Mesothelial cell of epicardium (in vitro differentiated cells): Measurements from ENCODE around the gene GMPR2. TPM values are rescaled to one million over a fixed set of nuclear protein-coding genes. Genes with fewer than 3 reads are reported as not detected.

Source experiments
- DNase-seq, 2 experiments: peaks; one replicate each; pipeline ENCODE4 v3.0.0; 2021; ENCODE audit warnings: low spot score in 2 of 2; ENCODE audit not compliant: unreplicated experiment in 2 of 2
- H3K27ac Mint-ChIP-seq: 2 replicates; pipeline ENCODE4 v1.8.0; 2021; ENCODE audit warnings: mixed read lengths
- H3K27me3 Mint-ChIP-seq: 2 replicates; pipeline ENCODE4 v1.8.0; 2021; ENCODE audit warnings: low read depth, mixed read lengths
- H3K36me3 Mint-ChIP-seq: 2 replicates; pipeline ENCODE4 v1.8.0; 2021; ENCODE audit warnings: mixed read lengths
- H3K4me1 Mint-ChIP-seq: 2 replicates; pipeline ENCODE4 v1.8.0; 2021; ENCODE audit warnings: mixed read lengths
- H3K4me3 Mint-ChIP-seq: 2 replicates; pipeline ENCODE4 v1.8.0; 2021; ENCODE audit warnings: mild to moderate bottlenecking, moderate library complexity, mixed read lengths
- H3K9me3 Mint-ChIP-seq: 2 replicates; pipeline ENCODE4 v1.8.0; 2021; ENCODE audit warnings: mixed read lengths
- CTCF ChIP-seq: fragments of 200-600 bp; sonication (generic); IDR thresholded peaks from one replicate; pipeline ENCODE4 v1.5.0; 2021; ENCODE audit warnings: antibody characterized with exemption; ENCODE audit not compliant: unreplicated experiment
- total RNA-seq: library from RNA; stranded (reverse); gene quantifications from 3 replicates; pipeline ENCODE4 v1.2.1, GENCODE V29; 2021

The GMPR2 gene
- total RNA-seq, 1 donor from 2014 or later, result 72.5 TPM

DNA sequence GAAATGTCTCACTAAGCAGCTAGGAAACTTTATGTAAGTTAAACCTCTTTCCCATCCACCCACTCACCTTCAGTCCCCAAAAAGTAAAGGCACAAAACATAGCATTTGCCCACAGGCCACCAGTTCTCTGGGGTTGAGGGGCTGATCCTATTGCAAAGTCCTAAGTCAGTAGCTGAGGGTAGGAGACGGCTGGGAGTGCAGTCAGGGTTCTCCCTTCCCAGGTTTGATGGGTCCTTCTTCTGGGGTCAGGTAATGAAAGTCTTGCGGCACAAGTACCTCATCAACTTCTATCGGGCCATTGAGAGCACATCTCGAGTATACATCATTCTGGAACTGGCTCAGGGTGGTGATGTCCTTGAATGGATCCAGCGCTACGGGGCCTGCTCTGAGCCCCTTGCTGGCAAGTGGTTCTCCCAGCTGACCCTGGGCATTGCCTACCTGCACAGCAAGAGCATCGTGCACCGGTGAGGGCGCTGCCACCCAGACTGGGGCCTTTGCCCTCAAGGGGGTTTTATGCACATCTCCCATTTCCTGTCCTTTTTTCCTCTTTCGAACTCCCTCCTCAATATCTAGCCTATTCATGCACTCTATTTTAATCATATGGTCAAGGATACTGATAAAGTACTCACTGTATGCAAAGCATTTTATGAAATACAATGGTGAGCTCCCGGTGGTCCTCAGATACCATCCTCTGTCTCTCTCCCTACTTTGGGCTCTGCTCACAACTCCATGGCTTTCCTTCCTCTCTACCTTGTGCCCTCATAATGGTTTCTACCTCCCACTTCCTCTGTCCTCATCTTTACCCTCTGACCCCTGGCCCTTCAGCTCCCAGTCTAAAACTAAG is 26.2 kb upstream of the GMPR2 start:
- TF ChIP-seq CTCF, result no peak
- H3K4me3 Mint-ChIP-seq, result no peak overlapping the region
- H3K4me1 Mint-ChIP-seq, result peaks cover 1% of the 10 kb centered on the region
- DNase-seq, result no peak
- no peaks in the 10 kb centered on the region for H3K27me3 Mint-ChIP-seq
- H3K27ac Mint-ChIP-seq, result no peak overlapping the region
- H3K9me3 Mint-ChIP-seq, result peaks cover 14% of the 10 kb centered on the region
- peaks cover 62% of the 10 kb centered on the region for H3K36me3 Mint-ChIP-seq

DNA sequence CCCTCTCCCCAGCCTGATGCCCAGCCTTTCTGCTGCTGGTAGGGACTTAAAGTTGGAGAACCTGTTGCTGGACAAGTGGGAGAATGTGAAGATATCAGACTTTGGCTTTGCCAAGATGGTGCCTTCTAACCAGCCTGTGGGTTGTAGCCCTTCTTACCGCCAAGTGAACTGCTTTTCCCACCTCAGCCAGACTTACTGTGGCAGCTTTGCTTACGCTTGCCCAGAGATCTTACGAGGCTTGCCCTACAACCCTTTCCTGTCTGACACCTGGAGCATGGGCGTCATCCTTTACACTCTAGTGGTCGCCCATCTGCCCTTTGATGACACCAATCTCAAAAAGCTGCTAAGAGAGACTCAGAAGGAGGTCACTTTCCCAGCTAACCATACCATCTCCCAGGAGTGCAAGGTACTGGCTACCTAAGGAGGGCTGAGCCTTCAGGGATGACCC is 25.6 kb upstream of the GMPR2 start:
- H3K9me3 Mint-ChIP-seq, result peaks cover 9% of the 10 kb centered on the region
- DNase-seq, result no peak
- no peak overlapping the region for H3K27ac Mint-ChIP-seq
- peaks cover 58% of the 10 kb centered on the region for H3K36me3 Mint-ChIP-seq
- H3K4me3 Mint-ChIP-seq, result no peak overlapping the region
- no peak for TF ChIP-seq CTCF
- no peaks in the 10 kb centered on the region for H3K27me3 Mint-ChIP-seq
- H3K4me1 Mint-ChIP-seq, result peaks cover 5% of the 10 kb centered on the region

DNA sequence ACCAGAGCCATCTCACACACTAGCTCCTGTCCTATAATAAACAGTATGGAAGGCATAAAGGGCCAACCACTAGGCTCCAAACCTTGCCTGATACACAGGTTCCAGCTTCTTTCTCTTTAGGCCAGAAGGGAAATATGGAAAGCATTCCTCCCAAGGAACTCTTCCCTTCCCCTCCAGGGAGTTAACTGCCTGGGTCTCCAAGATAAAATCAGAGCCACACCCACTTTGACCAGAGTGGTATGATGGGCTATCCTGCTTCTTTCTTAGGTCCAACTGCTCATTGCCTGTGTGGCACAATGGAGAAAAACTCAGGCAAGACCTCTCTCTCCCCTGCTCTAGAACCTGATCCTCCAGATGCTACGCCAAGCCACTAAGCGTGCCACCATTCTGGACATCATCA is 25.1 kb upstream of the GMPR2 start:
- TF ChIP-seq CTCF, result no peak
- Mint-ChIP-seq H3K27ac (no peak overlapping the region), H3K27me3 (no peaks in the 10 kb centered on the region), H3K4me3 (no peak overlapping the region), H3K4me1 (peaks cover 7% of the 10 kb centered on the region), H3K36me3 (peaks cover 53% of the 10 kb centered on the region), H3K9me3 (peaks cover 6% of the 10 kb centered on the region)
- no peak for DNase-seq

- H3K9me3 Mint-ChIP-seq, result no peaks in the 10 kb centered on the region
- no peaks in the 10 kb centered on the region for H3K27me3 Mint-ChIP-seq
- peak overlapping the region; percentile 78 for H3K4me3 Mint-ChIP-seq
- peaks cover 34% of the 10 kb centered on the region for H3K4me1 Mint-ChIP-seq
- H3K36me3 Mint-ChIP-seq, result peaks cover 27% of the 10 kb centered on the region
- no peak for DNase-seq
- no peak for TF ChIP-seq CTCF
- peak overlapping the region; percentile 56 for H3K27ac Mint-ChIP-seq
Measured at GRCh38 chr14:24211311-24211710, 21.4 kb upstream of the GMPR2 start.

DNA sequence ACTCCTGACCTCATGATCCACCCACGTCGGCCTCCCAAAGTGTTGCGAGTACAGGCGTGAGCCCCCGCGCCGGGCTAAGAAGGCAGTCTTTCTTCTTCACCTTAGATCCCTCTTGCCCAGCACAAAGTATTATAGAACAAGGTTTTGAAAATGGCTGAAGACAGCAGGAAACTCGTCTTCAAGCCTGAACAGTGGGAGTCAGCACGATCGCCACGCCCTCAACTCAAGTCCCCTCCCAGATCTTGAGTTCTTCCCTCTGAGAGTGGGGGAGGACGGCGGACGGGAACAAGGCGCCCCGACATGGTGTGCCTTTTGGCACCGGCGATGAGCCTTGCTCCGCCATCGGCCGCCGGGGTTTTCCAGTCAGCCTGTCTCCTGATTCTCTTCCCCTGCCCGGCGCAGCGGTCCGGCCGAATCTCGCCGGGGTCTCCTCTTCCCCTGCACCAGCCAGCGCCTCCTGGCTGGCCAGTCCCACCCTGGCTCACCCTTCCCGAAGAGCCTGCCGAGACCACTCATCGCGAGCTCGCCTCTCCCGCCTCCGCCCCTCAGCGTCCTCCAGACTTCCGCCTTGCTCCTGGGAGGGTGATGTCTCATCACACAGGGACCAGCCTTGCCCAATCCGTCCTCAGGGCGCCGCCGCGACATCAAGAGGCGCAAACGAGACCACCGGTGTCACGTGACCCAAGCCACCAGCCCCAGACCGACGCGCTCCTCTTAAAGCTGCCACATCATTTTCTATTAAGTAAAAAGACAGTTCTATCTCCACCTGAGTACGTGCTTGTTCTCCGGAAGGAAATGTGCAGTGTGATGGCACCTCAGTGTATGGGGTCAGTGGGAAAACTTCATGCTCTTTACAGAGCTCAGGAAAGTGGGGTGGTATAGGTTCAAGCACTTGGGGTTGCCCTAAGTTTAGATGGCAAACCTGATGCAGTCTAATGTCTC is 19.5 kb upstream of the GMPR2 start, which contains the start of gene CHMP4A:
TSS of gene CHMP4A (minus strand) at position 565 of the 942 bp plus-strand sequence. CDS start at position 516, 49 bp downstream.
- TF ChIP-seq CTCF, result no peak
- Mint-ChIP-seq H3K36me3 (peaks cover 16% of the 10 kb centered on the region), H3K27ac (peak within 1 kb of the TSS; percentile 99), H3K4me1 (peaks cover 35% of the 10 kb centered on the region), H3K9me3 (no peaks in the 10 kb centered on the region), H3K27me3 (no peaks in the 10 kb centered on the region), H3K4me3 (peak within 1 kb of the TSS; percentile 78)
- DNase-seq, result peak; percentile 90 to 94
